GM19328 (cell line): ENCODE measurements around the gene TRMT1.

Experiments used
- ATAC-seq: cut with Tn5 transposase; IDR thresholded peaks from one replicate; pipeline ENCODE4 v1.9.1; 2021; ENCODE audit warnings: mild to moderate bottlenecking, moderate library complexity; ENCODE audit not compliant: unreplicated experiment

TRMT1 gene

DNA sequence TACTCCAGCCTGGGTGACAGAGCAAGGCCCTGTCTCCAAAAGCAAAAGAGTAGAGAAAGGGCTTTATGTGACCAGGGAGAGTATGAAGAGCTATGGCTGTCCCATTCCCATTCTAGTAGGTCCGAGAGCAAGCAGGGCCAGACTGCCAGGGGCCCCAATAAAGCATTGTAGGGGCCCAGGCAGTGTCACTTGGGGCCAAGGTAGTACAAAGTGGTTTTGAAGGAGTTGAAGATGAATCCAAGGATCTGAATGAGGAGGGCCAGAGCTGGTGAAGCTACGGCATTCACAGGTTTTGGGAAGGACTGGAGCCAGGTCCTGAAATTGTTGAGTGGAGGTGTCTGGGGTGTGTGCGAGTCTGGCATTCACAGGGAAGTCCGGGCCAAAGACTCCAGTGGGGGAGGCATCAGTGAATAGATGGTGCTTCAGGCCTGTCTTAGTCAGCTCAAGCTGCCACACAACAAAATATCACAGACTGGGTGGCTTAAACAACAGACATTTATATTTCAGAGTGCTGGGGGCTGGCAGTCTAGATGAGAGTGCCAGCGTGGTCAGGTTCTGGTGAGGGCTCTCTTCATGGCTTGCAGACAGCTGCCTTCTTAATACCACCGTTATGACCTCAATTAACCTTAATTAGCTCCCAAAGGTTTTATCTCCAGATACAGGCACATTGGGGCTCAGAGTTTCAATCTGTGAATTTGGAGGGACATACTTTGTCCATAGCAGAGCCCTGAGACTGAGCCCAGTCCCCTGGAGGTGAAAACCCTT is 11.5 kb upstream of the TRMT1 start:
- no peak for ATAC-seq

DNA sequence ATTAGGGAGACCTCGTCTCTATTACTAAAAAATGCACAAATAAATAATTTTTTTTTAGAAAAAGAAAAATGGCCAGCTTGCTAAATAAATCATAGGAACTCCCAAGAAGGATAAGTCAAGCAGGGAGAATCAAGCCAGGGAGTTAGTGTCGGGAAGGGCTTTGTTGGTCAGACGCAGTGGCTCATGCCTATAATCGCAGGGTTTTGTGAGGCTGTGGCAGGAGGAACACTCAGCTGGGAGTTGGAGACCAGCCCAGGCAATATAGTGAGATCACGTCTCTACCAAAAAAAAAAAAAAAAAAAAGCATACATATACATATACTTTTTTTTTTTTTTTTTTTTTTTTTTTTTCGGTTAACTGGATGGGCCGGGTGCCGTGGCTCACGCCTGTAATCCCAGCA is 10.5 kb upstream of the TRMT1 start:
- no peak for ATAC-seq

DNA sequence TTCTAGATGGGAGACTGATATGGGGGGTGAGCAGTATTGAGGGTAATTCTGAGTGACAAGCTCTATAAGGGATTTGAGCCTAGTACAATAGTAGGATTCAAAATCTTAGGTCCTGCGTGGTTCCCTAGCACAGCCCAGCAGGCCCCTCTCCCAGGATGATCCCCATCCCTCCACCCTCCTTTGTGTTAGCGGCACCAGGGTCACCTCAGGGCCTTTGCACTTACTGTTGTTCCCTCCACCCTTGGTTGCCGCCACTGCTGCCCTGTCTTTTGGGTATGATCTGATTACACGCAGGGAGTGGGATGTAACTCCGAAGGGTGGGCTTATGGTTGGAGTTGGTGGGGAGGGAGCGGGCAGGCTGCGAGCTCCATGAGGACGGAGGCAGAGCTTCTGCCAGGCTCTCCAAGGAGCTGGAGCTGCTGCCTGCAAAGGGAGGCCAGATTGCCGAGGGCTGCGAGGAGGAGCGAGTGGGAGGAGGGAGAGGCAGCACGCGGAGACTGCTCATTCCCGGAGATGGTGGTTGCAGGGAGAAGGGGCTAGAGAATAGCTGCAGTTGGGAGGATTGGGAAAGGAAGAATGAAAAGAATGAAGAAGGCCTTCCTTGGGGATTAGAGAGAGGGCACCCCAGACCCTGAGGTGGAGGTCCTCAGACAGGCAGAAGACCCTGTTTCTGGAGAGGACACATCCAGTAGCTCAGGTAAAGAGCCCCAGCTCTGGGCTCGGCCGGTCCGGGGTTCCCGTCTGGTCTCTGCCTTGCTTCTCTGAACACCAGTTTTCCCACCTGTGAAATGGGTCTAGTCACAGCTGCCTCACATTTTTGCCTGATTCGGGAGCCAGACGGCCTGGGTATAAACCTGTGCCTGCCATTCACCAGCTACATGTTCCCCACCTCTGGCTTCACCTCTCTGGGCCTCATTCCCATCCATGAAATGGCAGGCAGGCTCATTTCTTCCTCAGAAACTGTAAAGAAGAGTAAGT is 6.7 kb upstream of the TRMT1 start:
- ATAC-seq, result no peak

DNA sequence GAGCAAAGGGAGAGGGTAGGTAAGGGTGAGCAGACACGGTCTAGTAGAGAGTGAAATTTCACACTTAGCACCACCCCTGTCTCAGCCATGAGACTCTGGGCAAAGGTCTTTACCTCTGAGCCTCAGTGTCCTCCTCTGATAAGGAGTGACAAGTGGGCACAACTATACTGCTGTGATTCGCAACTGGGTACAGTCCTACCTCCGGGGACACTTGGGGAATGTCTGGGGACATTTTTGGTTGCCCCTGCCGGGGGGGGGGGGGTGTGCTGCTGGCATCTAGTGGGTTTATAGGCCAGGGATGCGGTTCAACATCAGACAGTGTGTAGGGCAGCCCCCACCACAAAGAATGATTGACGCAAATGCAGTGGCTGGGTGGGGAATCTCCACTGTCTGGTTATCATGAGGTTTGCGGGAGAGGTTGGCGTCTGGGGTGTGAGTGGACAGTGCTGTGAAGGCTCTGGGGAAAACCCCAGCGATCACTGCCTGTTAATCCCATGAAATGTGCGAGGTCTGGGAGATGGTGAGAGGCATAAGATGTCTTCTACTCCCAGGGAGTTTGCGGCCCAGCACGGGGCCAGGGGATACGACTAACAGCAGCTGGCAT is 5.8 kb upstream of the TRMT1 start:
- ATAC-seq, result no peak

DNA sequence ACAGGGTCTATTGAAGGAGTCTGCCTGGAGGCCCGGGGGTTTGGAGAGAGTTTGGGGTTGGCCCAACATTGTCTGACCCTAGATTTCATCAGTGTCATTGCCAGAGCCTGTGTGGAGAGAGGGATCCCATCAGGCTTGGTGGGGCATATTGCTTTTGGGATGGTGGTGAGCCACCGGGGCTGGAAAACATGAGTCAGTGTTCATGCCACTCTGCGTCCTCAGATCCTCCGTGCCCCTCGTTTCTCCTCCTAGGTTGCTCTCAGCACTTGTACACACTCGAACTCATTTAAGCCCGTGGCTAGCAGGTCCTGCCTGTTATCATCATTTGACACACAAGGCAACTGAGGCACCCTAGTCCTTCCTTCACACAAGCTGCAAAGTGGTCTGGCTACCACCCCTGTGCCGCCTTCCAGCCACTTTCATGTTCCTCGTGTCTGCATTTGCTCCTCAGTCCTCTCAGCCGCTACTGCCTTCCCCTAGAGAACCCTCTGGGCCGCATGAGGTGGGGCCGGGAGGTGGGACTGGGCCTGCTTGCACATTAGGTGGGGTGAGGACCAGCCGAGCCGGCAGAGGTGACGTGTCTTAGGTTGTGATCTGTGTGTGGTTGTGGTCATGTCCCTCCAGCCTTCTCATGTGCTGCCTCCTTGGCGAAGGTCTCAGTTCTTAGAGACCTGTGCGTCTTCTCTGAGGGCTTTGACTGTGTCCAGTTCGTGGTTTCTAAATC is 5.2 kb upstream of the TRMT1 start:
- ATAC-seq, result no peak

DNA sequence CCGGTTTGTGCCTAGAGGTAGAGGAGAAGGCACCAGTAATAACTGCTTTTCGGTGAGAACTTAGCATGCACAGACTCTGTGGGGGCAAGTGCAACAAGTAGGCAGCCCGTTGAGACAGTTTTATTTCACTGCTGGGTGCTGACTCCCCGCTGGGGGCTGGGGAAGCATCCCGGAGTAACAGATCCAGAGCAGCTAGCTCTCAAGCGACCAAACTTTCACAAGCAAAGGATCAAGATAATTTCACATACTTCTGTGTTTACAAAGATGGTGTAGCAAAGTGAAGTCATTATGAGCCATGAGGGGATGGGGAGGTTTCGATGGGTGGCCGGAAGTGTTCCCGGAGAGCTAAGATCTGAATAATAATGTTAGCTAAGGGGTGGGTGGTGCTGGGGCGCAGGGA is 4.3 kb upstream of the TRMT1 start:
- no peak for ATAC-seq

DNA sequence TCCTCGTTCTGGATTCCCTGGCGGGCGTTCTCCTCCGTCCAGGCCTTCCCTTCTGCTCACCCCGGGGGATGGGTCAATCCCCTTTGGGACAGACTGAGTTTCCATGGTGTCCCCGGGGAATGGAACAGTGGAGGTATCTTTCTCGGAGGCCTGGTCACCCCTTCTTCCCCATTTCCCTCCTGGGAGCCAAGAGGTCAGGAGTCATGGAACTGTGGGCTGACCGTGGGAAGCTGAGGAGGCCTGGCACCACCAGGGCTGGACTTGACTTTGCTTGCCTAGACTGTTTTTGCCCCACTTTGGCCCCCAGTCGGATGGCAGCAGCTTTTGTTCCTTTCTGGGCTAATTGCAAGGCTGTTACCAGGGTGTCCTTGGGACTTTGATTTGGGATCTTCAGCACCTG is 3.5 kb upstream of the TRMT1 start:
- ATAC-seq, result no peak

DNA sequence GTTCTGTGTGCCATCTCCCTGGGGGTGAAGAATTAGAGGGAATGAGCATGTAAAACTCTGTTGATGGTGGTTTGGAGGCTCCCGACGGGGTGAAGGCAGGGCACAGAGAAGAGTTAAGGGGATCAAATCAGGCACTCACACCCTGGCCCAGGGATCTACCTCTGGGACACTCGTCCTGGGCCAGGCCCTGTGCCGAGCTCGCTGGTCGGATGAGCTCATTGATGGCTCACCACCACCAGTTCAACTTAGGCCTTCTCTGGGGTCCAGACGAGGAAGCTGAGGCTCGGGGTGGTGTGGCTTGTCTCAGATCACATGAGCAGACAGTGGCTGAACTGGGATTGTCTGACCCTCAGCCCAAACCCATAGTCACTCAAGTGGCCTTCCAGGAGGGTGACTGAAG is 3.1 kb upstream of the TRMT1 start:
- ATAC-seq, result no peak

DNA sequence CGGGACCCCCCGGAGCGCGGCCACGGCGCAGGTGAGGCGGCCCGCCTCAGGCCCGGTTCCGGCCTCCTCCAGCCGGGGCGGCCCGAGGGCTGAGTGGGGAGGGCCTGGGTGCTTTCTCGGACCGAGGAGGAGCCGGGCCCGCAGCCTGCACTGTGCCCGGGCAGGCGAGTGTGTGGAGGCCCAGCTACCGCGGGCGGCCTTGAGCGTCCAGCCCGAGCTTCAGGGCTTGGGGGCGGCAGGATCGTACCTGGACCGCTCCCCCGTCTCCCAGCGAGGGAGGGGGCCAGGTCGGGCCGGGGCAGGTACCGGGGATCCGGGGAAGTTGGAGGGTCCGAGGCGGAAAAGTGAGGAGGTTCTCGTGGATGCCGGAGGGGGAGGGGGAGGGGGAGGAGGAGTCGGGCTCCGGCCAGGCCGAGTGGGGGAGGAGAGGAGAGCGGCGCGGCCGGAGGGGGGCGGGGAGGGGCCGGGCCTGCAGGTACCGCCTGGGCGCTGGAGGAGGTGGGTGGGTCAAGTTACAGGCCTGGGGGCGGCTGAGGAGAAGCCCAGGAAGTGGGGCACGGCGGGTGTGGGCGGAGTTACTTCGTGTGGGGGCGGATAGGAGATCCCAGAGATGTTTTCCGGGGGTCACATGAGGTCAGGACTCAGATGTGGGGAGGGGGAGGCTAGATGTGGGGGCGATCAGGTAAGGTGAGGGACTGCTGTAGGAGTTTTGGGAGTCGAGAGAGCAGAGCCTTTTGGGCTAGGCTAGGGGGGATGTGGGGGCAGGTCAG is 2.1 kb upstream of the TRMT1 start:
- no peak for ATAC-seq

DNA sequence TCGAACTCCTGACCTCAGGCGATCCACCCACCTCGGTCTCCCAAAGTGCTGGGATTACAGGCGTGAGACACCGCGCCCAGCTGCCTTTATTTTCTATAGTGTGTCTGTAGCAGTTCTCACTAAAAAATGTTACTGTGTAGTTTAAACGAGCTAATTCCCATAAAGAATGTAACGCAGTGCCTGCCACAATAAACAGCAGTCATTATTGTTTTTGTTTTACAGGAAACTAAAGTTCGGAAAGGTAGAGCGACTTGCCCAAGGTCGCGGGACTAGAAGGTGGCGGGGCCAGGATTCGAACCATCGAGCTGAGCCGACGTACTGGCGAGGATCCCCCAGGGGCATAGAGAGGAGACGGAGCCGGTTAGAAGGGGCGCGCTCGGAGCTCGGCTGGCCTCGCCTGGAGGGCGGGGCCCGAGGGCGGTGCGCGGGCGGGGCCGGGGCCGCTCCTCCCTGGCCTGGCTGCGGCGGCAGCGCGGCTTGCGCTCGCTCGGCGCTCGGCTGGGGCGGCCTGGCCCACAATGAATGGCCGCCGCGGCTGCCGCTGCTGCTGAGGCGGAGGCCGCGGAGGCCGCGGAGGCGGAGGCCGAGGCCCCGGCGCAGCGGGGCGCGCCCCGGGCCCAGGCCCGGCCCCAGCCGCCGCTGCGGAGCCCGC is 1.4 kb upstream of the TRMT1 start, which contains the start of gene NACC1:
Gene NACC1, plus strand, starts transcription at position 493 of the 652 bp plus-strand sequence. CDS start 16,944 bp downstream, outside the sequence.
- ATAC-seq, result peak; percentile 62

DNA sequence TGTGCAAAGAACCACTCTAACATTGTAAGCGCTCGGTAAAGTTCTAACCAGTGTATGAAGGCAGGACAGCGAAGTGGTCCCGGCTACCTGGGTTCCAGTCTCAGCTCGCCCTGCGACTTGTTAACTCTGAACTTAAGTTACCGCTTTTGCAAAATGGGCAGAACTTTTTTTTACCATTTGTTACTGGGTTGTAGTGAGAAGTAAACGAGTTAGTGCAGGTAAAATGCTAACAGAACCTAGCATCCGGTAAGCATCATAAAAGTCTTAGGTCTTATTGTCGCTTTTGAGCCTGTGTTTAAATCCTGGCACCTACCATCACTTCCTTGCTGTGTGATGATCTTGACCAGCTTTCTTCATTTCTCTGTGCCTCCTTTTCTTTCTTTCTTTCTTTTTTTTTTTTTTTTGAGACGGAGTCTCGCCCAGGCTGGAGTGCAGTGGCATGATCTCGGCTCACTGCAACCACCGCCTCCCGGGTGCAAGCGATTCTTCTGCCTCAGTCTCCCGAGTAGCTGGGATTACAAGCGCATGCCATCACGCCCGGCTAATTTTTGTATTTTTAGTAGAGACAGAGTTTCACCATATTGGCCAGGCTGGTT is 734 bp upstream of the TRMT1 start:
- no peak for ATAC-seq

DNA sequence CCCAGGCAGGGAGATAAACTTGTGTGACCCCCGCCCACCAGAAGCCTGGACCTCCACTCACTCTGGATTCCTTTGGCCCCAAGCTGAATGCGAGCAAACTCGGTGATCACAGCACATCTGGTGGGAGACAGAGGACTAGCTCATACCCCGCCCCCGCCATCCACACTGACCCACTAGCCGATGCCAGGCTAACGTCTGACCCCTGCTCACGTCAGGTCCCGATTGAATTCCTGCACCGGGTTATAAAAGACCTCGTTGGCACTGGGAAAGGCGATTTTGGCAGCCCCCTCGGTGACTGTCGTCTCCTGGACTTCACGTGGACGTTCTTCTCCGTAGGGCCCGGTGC is 631 bp downstream of the TRMT1 start:
- no peak for ATAC-seq

DNA sequence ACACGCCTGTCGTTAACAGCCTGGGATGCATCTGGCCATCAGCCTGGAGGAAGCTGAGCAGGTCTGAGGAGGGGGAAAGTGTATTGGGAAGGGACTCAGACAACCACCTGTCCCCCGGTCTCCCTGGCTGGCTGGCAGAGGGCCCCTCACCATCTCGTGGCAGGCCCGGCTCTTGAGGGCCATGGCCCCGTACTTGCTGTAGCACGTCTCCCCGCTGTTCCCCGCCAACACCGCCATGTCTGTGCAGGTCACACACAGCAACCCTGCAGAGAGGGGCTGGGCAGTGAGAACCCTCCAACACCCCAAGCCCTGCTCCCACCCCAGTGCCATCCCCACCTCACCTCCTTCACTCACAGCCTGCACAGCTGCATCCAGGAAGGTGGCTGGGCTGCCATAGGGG is 4.0 kb downstream of the TRMT1 start:
- no peak for ATAC-seq

DNA sequence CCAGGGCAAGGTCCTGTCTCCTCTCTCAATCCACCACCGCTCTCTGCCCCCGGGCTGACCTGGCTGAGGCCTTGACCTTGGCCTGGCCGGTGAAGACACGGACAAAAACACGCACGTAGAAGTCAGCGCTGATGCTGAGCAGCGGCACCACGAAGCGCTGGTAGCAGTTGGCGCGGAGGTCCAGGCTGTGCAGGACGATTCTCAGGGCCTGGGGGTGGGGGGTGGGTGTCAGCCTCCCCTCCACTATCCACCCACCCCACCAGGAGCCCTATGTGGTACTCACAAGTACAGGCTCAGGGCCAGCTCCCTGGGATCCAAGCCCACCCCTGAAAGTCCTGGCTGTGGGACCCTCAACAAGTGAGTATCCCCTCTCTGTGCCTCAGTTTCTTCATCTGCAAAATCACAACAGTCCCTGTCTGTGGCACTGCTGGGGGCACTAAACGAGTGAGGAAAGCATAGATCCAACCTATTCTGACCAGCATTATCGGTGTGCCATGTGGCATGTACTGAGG is 6.4 kb downstream of the TRMT1 start:
- no peak for ATAC-seq

DNA sequence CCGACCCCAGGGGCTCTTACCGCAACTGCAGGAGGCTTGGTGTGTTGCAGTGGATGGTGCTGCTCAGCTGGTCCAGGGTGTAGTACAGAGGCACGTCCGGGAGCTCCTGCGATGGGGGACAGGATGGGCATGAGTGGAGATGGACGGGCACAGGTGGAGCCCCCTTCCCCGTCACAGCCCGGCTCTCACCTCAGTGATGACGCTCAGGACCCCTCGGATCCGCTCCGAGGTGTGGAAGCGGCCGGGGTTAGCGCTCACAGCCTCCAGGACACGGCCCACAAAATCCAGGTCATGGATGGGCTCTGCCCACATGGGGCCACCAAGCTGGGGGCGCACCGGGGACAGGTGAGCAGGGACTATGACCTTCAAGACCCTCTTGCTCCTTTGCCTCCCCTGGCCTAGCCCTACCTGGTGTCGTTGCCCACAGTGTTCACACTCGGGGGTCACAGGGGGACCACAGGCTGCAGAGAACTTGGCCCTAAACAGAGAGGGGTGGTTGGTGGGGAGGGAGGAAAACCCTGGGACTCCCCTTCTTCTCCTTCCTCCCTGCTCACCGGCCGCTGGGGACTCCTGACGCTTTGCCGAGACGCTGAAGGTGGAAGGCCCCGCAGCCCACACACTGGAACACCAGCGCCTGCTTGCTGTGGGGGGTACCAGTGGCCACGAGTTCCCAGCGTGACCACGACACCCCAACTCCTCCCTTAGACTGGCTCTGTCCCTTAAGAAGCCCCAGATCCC is 7.0 kb downstream of the TRMT1 start:
- ATAC-seq, result no peak

DNA sequence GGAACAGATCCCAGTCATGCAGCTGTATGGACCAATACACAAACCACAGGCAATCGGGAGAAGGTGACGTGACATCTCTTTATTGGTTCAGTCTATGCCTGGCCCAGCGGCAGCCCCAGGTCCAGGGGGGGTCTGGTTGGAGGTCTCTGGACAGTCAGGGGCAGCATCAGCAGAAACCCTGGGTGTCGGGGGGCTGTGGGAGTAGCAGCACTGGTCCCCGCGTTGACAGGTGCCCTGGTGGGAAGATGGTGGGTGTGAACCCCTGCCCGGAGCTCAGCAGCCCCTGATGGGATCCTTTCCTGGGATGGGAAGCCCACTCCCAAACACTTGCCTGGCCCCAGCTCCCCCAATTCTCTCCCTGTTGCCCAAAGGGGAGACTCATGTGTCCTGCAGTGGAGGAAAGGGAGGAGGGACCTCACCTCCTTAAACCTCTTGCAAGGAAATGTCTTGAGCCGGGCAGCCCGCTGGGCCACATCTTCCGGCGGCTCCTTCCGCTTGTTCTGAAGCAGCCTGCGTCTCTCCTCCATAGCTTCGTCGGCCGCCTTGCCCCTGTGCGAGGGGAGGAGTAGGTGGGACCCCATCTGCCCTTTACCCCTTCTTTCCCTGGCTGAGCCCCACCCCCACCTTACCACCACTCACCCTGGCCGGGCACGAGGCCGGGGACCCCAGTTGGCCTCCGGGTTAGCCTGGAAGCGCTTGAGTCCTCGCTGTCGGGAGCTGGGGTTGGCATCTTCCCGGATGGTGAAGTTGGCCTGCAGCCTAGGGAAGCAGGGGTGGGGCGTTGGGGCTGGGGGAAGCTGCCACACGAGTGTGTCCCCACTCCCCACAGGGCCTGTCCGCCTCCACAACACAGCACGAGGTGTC is 11.5 kb downstream of the TRMT1 start:
- ATAC-seq, result no peak

DNA sequence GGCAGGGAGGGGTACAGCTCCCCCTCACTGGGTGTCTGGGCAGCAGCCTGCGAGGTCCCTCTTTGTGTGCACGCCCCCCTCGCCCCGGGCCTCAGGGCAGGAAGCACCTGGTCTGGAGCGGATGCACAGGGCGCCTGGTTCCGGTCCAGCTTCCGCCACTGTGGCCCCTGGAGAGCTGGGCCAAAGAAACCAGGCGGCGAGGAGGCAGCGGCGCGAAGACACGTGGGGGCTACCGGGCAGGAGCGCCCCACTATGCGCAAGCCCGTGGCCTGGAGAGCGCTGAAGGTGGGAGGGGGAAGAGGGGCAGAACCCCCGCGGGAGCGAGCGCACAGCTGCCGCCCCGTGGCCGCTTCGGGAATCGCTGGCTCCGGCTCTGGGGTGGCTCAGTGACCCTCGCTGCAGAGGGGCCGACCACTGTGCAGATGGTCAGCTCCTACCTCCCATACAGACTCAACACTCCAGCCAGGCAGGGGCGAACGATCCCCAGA is 12.1 kb downstream of the TRMT1 start:
- ATAC-seq, result no peak
